Measurements from ENCODE around the gene REPS1. TPM values are rescaled to one million over a fixed set of nuclear protein-coding genes. Genes with fewer than 3 reads are reported as not detected.

The REPS1 gene
- total RNA-seq, 1 experiment from 2014 or later = 74.4 TPM

DNA sequence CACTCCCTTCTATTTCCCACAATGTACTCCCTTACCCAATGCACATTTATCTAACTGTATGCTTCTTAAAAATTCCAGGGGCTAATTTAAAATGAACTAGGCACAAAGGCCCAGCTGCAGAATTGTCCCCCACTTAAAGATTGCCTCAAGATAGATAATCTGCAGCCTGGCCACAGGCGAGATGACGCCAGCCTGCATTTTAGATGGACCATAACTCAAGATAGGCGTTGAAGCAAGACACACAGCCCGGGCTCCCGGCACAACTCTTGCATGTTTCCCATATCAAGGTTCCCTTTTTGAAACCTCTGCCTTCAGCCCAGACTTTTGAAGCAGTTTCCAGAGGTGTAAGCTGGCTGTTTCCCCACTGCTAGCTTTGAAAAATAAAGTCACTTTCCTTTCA lies 3.2 kb upstream of the REPS1 start:
- no peak overlapping the region for H4K5ac ChIP-seq (ENCODE audit: insufficient read length, low read depth, low read length)
- H4K91ac ChIP-seq (ENCODE audit: insufficient read length, low read depth, low read length) = no peak overlapping the region
- no peaks in the 10 kb centered on the region for H3K23me2 ChIP-seq (ENCODE audit: insufficient read length, low read depth, low read length, poor library complexity, severe bottlenecking)
- H3K14ac ChIP-seq (ENCODE audit: insufficient read depth, low read length) = no peak overlapping the region
- no peak overlapping the region for H2BK12ac ChIP-seq (ENCODE audit: insufficient read length, low read depth, low read length)
- no peak overlapping the region for H3K4ac ChIP-seq (ENCODE audit: low read depth, low read length)
- no peak overlapping the region for H2BK20ac ChIP-seq (ENCODE audit: low read depth, low read length, poor library complexity, severe bottlenecking)
- H4K8ac ChIP-seq (replicated peaks; ENCODE audit: insufficient read length, low read depth, low read length) = no peak overlapping the region
- no peak for DNase-seq
- no peak overlapping the region for H3K27ac ChIP-seq (ENCODE audit: insufficient read length, low read depth, low read length)
- no peak overlapping the region for H3T11ph ChIP-seq (ENCODE audit: low read length)
- H2BK5ac ChIP-seq (ENCODE audit: insufficient read length, low read length) = no peak overlapping the region
- peaks cover 6% of the 10 kb centered on the region for H3K4me1 ChIP-seq (ENCODE audit: insufficient read depth, low read length)
- peaks cover 8% of the 10 kb centered on the region; the same call in 1 of the 2 replicates for H3K79me2 ChIP-seq (ENCODE audit: insufficient read depth, low read length)
- no peak overlapping the region for H3K23ac ChIP-seq (ENCODE audit: insufficient read length, low read depth, low read length)
- H3K27ac Mint-ChIP-seq = 0 out of 7 replicates have a peak overlapping the region, but pooled peaks of 1 of the 3 experiments have one; percentile 14
- H2BK15ac ChIP-seq (ENCODE audit: low read depth, low read length) = no peak overlapping the region
- H3K9me3 Mint-ChIP-seq = no peaks in the 10 kb centered on the region
- no peaks in the 10 kb centered on the region; the same call in 1 of the 2 replicates for H3K27me3 Mint-ChIP-seq (ENCODE audit: low read depth)
- no peak for TF ChIP-seq CTCF (conservative IDR thresholded peaks at IDR 0.05)
- no peaks in the 10 kb centered on the region for H3K36me3 Mint-ChIP-seq (ENCODE audit: insufficient read depth in 1 of 3, low read depth in 3 of 3)
- no peak overlapping the region for H3K4me3 Mint-ChIP-seq
- H3K9me3 ChIP-seq (ENCODE audit: control insufficient read depth, low read depth, low read length) = no peaks in the 10 kb centered on the region
- no peak overlapping the region for H2BK120ac ChIP-seq (ENCODE audit: low read depth, low read length, poor library complexity, severe bottlenecking)
- H3K18ac ChIP-seq (ENCODE audit: insufficient read length, low read depth, low read length) = no peak overlapping the region
- H2AK5ac ChIP-seq (ENCODE audit: insufficient read length, low read length) = no peak overlapping the region
- no CpG with 5 or more reads among the region's 5 CpGs for WGBS (ENCODE audit: extremely low coverage, insufficient read length, low lambda C conversion rate)
- no peak overlapping the region for H3K4me2 ChIP-seq (ENCODE audit: insufficient read depth, insufficient read length, low read length)
- peaks cover 29 to 43% of the 10 kb centered on the region in 2 experiments for H3K4me1 Mint-ChIP-seq
- no peaks in the 10 kb centered on the region for H3K79me1 ChIP-seq (ENCODE audit: insufficient read depth, low read depth, low read length, poor library complexity, severe bottlenecking)
- H3K9ac ChIP-seq (ENCODE audit: extremely low read depth, insufficient read length, low read length) = no peak overlapping the region
- H4K20me1 ChIP-seq (ENCODE audit: control insufficient read depth, insufficient read depth, insufficient read length) = no peaks in the 10 kb centered on the region
- H3K56ac ChIP-seq (ENCODE audit: insufficient read length, low read depth, low read length) = no peak overlapping the region
- no peak overlapping the region for H2AFZ ChIP-seq (ENCODE audit: low read length)
- H3K27me3 ChIP-seq (ENCODE audit: insufficient read depth, low read length) = no peaks in the 10 kb centered on the region
